Progenitor cell of endocrine pancreas (in vitro differentiated cells): ENCODE results near the gene YES1. TPM values are rescaled to one million over a fixed set of nuclear protein-coding genes. Genes with fewer than 3 reads are reported as not detected.

ENCODE experiments used
- DNase-seq: peaks from one replicate; pipeline ENCODE4 v3.0.0; 2021; ENCODE audit warnings: low spot score; ENCODE audit not compliant: unreplicated experiment
- H3K27ac Mint-ChIP-seq: 2 replicates; pipeline ENCODE4 v1.8.0; 2021; ENCODE audit warnings: mild to moderate bottlenecking, moderate library complexity, mixed read lengths
- H3K27me3 Mint-ChIP-seq: 2 replicates; pipeline ENCODE4 v1.8.0; 2021; ENCODE audit warnings: mixed read lengths
- H3K36me3 Mint-ChIP-seq: 2 replicates; pipeline ENCODE4 v1.8.0; 2022; ENCODE audit warnings: mixed read lengths; ENCODE audit not compliant: insufficient read depth
- H3K4me1 Mint-ChIP-seq: 2 replicates; pipeline ENCODE4 v1.8.0; 2021; ENCODE audit warnings: low read depth, mixed read lengths
- H3K4me3 Mint-ChIP-seq: 2 replicates; pipeline ENCODE4 v1.8.0; 2021; ENCODE audit warnings: low read depth, mild to moderate bottlenecking, moderate library complexity, mixed read lengths
- H3K9me3 Mint-ChIP-seq: 2 replicates; pipeline ENCODE4 v1.8.0; 2021; ENCODE audit warnings: low read depth, mixed read lengths
- total RNA-seq: library from RNA; stranded (reverse); gene quantifications from 2 replicates; pipeline ENCODE4 v1.2.1, GENCODE V29; 2021
- TF ChIP-seq, protein P1 (sequence below): fragments of 200-600 bp; sonication (generic); IDR thresholded peaks from one replicate; pipeline ENCODE4 v1.5.0; 2021; ENCODE audit warnings: antibody characterized with exemption, mild to moderate bottlenecking; ENCODE audit not compliant: unreplicated experiment

Gene YES1
- total RNA-seq, 1 donor from 2014 or later: 55.5 TPM

DNA sequence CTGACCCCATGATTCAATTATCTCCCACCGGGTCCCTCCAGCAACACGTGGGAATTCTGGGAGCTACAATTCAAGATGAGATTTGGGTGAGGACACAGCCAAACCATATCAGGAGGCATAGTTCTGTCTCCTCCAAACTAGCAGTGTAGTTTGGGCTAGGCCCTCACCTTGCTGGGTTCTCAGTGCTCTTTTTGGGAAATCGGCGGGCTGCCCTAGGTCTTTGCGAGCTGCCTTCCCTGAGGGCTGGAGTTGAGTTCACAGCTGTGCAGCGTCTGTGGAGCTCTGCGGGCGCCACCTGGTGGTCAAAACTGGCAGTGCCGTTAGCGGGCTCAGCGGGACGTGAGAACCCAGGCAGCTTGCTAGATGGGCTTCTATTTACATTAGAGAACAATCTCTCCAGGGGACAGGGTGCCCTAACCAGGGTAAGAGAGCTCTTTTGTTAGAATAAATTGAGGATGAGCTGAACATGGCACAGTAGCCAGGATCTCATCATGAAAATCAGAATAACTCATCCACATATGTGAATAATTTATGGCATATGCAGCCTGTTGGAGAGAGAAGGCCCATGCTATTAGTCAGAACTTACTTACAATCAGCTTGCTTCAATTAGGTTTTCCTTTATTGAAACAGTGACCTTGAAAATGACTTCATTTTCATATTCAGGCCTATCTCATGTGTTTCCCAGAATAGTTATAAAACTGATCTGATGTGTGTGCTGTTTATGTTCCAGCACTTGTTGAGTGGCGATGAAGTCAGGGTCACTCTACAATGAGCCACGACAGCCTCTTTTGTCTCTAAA lies 27.4 kb upstream of the YES1 start:
- Mint-ChIP-seq H3K4me3 (peak overlapping the region; percentile 26), H3K36me3 (no peaks in the 10 kb centered on the region), H3K27ac (no peak overlapping the region), H3K27me3 (peaks cover 18% of the 10 kb centered on the region), H3K4me1 (peaks cover 2% of the 10 kb centered on the region), H3K9me3 (no peaks in the 10 kb centered on the region)
- TF ChIP-seq, protein P1, sequence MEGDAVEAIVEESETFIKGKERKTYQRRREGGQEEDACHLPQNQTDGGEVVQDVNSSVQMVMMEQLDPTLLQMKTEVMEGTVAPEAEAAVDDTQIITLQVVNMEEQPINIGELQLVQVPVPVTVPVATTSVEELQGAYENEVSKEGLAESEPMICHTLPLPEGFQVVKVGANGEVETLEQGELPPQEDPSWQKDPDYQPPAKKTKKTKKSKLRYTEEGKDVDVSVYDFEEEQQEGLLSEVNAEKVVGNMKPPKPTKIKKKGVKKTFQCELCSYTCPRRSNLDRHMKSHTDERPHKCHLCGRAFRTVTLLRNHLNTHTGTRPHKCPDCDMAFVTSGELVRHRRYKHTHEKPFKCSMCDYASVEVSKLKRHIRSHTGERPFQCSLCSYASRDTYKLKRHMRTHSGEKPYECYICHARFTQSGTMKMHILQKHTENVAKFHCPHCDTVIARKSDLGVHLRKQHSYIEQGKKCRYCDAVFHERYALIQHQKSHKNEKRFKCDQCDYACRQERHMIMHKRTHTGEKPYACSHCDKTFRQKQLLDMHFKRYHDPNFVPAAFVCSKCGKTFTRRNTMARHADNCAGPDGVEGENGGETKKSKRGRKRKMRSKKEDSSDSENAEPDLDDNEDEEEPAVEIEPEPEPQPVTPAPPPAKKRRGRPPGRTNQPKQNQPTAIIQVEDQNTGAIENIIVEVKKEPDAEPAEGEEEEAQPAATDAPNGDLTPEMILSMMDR: peak; percentile 100
- peak; percentile 92 for DNase-seq

DNA sequence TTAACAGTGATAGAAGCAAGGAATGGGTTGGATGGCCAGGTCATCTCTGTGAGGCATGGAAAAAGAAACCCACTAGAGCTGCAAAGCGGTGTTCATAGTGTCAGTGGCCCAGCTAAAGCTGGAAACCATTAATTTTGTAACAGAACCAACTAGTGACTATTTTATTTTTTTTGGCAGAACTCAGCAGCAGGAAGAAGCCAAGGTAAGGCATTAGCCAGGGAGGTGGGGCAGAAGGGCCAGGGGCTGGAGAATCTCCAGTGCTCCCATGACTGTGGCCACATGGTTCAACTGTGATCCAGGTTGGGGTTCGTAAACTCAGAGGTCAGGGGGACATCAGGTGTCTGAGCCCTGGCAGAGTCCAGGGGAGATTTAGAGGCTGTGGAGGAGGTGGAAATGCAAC lies 25.9 kb upstream of the YES1 start:
- TF ChIP-seq, protein P1: no peak
- DNase-seq: no peak
- peaks cover 6% of the 10 kb centered on the region for H3K4me1 Mint-ChIP-seq
- H3K4me3 Mint-ChIP-seq: no peak overlapping the region
- no peaks in the 10 kb centered on the region for H3K36me3 Mint-ChIP-seq
- H3K9me3 Mint-ChIP-seq: no peaks in the 10 kb centered on the region
- peaks cover 23% of the 10 kb centered on the region for H3K27me3 Mint-ChIP-seq
- H3K27ac Mint-ChIP-seq: no peak overlapping the region

DNA sequence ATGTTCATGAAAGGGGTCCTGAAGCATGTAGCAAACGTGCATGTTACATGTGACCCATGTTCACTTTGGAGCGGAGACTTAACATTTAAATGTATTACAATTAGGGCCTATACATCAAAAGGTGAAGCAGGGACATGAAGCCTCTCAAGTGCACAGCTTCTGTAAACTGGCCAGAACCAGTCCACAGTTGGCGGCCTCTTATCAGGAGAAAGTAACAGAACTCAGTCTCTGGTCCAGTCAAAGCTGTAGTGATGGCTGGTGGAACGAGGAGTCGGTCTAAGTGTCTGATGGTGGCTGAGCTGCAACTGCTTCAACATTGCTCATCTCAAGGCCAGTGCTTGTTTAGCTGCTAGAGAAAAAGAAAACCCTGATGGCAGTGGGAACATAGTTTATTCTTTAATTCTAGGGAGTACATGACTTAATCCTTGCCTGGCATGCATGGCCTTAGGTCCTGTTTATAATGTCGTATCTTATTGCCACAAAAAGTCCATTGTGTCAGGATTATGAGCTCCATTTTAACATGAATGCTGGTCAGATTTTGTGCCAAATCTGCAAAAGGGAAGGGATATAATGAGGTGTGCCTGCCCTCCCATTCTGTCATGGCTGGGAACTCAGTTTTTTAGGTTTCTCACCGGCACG lies 22.2 kb upstream of the YES1 start:
- peaks cover 20% of the 10 kb centered on the region for H3K27me3 Mint-ChIP-seq
- H3K27ac Mint-ChIP-seq: no peak overlapping the region
- H3K36me3 Mint-ChIP-seq: no peaks in the 10 kb centered on the region
- H3K4me1 Mint-ChIP-seq: peaks cover 10% of the 10 kb centered on the region
- TF ChIP-seq, protein P1: no peak
- H3K4me3 Mint-ChIP-seq: no peak overlapping the region
- no peaks in the 10 kb centered on the region for H3K9me3 Mint-ChIP-seq
- DNase-seq: no peak

DNA sequence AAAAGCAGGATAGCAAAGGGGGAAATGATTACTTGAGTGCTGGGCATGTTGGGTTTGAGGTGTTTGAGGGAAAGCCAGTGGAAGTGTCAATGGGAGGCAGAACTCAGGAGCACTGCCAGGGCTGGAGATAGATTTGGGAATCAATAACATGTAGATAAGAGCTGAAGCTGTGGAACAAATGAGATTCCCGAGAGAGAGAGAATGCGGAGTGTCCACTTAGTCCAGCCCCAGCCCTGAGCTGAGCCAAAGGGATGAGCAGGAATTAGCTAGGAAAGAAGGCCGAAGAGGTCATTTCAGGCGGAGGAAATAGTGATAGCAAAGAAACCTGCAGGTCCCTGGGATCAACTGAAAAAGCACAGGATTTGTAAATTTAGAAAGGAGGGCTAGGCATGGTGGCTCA lies 21.2 kb upstream of the YES1 start:
- peaks cover 20% of the 10 kb centered on the region for H3K27me3 Mint-ChIP-seq
- TF ChIP-seq, protein P1: no peak
- H3K4me3 Mint-ChIP-seq: no peak overlapping the region
- no peaks in the 10 kb centered on the region for H3K36me3 Mint-ChIP-seq
- no peak for DNase-seq
- peaks cover 10% of the 10 kb centered on the region for H3K4me1 Mint-ChIP-seq
- no peaks in the 10 kb centered on the region for H3K9me3 Mint-ChIP-seq
- H3K27ac Mint-ChIP-seq: no peak overlapping the region

DNA sequence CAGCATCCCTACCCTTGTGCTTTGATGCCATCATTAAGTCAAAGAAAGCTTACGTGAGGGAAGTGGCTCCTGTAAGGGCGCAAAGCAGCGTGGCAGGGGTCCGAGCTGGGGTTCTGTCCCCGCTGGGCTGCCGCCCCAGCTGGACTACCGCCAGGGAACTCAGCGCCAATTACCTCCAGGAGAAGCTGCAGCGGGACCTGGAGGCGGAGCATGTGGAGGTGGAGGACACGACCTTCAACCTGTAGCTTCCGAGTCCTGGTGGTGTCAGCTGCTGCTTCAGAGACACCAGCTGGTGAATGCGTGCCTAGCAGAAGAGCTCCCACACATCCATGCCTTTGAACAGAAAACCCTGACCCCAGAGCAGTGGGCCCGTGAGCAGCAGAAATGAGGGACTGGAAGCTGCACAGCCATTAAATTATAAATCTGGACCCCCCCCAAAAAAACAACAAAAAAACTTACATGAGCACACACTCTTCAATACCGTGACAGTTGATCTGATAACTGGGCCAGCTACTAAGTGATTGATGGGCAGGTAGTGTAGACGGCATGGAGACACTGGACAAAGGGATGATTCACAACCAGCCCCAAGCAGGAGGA lies 20.1 kb upstream of the YES1 start:
- Mint-ChIP-seq H3K36me3 (no peaks in the 10 kb centered on the region), H3K9me3 (no peaks in the 10 kb centered on the region), H3K4me3 (no peak overlapping the region), H3K4me1 (peaks cover 10% of the 10 kb centered on the region), H3K27ac (no peak overlapping the region), H3K27me3 (peaks cover 14% of the 10 kb centered on the region)
- no peak for DNase-seq
- TF ChIP-seq, protein P1: no peak
